HG03280 (cell line): ENCODE data around the gene ST8SIA5.
A peak's percentile ranks its signal among the peaks of the same experiment; 100 is the strongest.
"Not testable (repeated sequence)": the region's sequence is repeated elsewhere in the genome, so short reads cannot be mapped to it uniquely, and the experiment has no call there.

ENCODE experiments used
- ATAC-seq: cut with Tn5 transposase; IDR thresholded peaks from one replicate; pipeline ENCODE4 v1.9.1; 2021; ENCODE audit warnings: mild to moderate bottlenecking, moderate library complexity; ENCODE audit not compliant: unreplicated experiment

The ST8SIA5 gene, protein sequence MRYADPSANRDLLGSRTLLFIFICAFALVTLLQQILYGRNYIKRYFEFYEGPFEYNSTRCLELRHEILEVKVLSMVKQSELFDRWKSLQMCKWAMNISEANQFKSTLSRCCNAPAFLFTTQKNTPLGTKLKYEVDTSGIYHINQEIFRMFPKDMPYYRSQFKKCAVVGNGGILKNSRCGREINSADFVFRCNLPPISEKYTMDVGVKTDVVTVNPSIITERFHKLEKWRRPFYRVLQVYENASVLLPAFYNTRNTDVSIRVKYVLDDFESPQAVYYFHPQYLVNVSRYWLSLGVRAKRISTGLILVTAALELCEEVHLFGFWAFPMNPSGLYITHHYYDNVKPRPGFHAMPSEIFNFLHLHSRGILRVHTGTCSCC

GRCh38 chr18:46756559-46757201 lies at the start of gene ST8SIA5:
Gene ST8SIA5 (minus strand): TSS chr18:46757053. CDS start chr18:46756508, 545 bp downstream.
- ATAC-seq: peak; percentile 40

- ATAC-seq: not testable (repeated sequence)
Measured at GRCh38 chr18:46795945-46796344, 39.1 kb upstream of the ST8SIA5 start.

- no peak for ATAC-seq
Measured at GRCh38 chr18:46794607-46795006, 37.8 kb upstream of the ST8SIA5 start.

GRCh38 chr18:46793565-46793964 lies 36.7 kb upstream of the ST8SIA5 start:
- no peak for ATAC-seq

DNA sequence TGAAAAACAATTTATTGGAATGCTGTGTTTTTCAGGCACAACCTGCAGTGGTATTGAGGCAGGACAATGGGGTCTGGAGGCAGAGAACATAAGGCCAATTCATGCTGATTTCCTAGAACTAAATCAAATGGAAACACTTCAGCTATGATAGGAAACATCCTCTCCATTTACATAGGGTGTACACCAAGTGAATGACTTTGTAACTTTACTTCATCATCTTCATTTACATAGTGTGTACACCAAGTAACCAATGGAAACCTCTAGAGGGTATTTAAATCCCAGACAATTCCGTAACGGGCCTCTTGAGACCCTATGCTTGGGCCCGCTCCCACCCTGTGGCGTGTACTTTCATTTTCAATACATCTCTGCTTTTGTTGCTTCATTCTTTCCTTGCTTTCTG lies 32.2 kb upstream of the ST8SIA5 start:
- ATAC-seq: no peak

DNA sequence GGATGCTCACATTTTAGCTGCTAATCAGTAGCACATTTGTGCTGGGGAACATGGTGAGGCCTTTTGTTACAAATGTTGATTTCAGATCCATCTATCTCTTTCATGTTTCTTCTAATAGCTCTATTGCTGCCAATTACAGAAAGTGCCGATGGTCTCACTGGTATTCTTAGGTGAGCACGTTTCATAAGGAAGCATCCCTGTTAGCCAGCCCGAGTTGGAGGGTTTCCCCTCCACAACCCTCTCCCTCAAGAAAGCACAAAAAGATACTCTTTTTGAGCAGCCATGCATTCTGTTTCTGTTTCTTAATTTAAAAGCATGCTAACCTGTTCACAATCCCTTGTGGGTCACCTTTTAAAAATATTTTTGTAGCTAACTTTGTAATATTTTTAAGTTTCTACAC lies 30.8 kb upstream of the ST8SIA5 start:
- no peak for ATAC-seq

DNA sequence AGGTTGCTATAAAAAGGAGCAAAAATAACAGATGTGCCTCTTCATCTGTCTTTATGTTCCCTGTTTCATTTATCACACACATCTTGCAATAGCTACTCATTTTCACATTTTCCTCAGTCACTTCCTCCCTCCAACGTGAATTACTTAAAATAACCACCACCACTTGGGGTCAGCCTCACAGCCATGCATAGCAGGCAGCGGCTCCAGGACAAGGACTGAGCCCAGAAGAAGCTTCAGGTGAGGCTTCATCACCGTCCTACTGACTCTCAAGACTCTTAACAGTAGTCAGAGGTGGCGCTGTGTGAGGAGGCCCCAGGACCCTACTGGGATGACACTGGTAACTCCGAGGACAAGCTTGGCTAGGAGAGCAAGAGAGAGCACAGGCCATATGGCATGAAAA lies 15.5 kb upstream of the ST8SIA5 start:
- no peak for ATAC-seq

DNA sequence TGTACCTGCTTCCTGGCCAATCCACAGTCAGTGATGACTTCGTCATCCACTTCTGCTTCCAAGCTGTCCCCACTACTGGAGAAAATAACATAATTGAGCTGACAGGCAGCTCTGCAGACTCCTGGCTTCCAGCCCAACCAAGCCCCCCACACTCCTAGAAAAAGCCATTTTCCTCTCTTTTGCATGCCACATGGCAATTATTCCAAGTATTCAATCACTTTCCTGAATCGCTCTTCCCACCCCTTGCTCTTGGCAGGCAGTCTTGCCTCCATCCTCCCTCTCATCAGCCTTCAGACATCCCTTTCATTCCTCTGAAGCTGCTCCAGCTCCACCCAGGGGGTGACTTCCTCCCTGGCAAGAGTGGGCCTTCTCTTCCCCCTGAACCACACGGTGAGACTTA lies 14.3 kb upstream of the ST8SIA5 start:
- ATAC-seq: no peak

- no peak for ATAC-seq
Measured at GRCh38 chr18:46770708-46771107, 13.9 kb upstream of the ST8SIA5 start.

DNA sequence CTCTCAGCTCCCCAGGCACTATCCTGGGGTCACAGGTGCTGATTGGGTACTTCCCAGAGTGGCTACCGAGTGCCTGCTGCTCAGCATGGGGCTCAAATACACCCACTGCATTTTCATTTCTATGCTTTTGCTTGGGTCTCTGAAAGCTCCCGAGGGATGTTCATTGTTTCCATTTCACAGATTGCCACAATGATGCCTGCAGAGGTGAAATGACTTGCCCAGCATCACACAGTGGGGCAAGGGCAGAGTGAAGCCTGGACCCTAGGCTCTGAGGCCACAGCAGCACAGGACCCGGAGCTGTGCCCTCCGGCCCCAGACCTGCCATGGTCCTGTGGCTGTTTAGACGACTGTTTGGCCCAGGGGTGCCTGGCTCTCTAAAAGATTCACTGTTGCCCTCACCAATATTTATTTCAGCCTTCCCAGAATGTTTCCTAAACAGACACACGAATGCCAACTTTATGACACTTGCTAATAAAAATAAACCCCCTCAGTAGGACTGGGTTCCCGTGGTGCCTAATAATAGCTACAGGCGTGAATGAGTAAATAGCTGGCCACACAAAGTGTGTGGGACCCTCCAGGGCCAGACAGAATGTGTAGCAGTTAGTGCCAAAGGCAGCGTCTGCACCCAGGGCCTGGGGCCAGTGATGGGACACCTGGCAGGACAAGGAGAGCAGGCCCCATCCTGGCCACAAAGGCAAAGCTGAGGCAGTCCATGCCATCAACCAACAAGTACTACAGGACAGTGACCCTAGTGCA lies 11.5 kb upstream of the ST8SIA5 start:
- ATAC-seq: no peak

- ATAC-seq: no peak
Measured at GRCh38 chr18:46767217-46767616, 10.4 kb upstream of the ST8SIA5 start.

GRCh38 chr18:46764586-46764985 lies 7.7 kb upstream of the ST8SIA5 start:
- no peak for ATAC-seq

- ATAC-seq: no peak
Measured at GRCh38 chr18:46761059-46761769, 4.4 kb upstream of the ST8SIA5 start.

- no peak for ATAC-seq
Measured at GRCh38 chr18:46759890-46760289, 3.0 kb upstream of the ST8SIA5 start.

DNA sequence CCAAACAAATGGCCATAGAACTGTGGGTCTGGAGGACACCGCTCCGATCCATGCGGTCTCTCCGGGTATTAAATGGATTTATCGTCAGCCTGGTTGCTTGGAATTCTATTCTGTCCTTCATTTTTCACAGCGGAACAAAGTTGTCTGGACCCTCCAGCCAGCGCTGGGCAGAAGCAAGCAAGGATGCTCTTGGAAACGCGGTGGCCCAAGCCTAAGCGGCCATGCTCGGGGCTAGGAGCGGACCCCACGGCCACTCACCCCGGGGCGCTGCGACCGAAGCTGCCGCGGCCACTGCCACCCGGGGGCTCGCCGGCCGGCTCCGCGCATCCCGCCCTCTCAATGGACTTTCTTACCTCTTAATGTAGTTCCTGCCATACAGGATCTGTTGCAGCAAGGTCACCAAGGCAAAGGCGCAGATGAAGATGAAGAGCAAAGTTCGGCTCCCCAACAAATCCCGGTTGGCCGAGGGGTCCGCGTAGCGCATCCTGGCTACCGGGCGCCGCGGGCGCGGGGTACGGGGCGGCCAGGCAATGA lies 761 bp downstream of the ST8SIA5 start:
- ATAC-seq: no peak

GRCh38 chr18:46755315-46756024 lies 1.4 kb downstream of the ST8SIA5 start:
- no peak for ATAC-seq

- ATAC-seq: no peak
Measured at GRCh38 chr18:46754661-46755292, 2.1 kb downstream of the ST8SIA5 start.

DNA sequence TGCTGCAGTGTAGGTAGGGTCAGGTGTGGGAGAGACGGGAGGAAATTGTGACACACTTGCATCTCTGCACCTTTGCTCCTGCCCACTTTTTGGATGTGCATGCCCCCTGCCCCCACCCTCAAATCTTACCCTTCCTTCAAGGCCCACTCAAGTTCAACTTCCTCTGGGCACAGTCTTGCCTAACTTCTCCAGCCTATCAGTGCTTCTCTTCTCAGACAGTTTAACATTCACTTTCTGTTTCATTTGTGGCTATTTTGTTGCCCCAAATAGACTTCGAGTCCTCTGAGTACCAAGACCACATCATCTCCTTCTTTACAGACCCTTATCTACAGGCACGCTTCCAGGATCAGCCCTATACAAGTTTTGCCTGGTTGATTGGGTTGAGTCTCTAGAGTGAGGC lies 2.7 kb downstream of the ST8SIA5 start:
- no peak for ATAC-seq

DNA sequence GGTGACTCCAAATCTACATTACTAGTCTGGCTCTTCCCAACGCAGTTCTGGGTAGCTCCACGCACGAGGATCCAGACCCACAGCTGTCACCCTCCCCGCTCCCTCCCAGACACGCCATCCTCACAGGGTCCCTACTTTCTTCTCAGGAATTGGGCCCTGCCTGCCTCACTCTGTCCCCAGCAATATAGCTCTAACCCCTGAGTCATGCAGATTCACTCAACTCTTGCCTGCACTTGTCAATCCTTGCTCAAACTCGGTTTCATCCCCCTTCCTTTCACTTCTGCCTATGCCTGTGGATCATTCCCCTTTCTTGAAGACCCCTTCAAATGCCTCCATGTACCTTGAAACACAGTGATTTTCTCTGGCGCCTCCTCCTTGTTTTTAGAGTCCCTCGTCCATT lies 5.0 kb downstream of the ST8SIA5 start:
- no peak for ATAC-seq

DNA sequence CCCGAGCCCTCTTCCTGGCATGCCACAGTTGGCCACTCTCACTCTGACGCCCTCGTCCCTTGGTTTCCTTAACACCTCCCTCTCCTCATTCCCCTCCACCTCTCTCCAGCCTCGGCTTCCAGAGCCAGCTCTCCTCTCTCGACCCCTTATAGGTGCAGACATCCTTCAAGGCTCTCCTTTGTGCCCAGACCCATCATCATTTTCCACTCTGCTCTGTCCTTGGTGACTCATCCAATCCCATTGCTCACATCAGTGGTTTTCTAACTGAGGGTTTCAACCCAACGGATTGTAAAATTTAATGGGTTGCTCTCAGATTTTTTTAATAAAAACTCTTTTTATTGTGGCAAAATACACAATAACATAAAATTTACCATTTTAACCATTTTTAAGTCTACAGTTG lies 6.2 kb downstream of the ST8SIA5 start:
- ATAC-seq: no peak
